GM15510 (cell line): ENCODE measurements around the gene AACS.

Source experiments
- POLR2A ChIP-seq: IDR thresholded peaks from 3 replicates; pipeline ENCODE4 v1.6.1; 2011; ENCODE audit warnings: borderline replicate concordance; ENCODE audit not compliant: insufficient read length; ENCODE audit errors: extremely low read depth

AACS gene

GRCh38 chr12:125187780-125188741, 122.8 kb downstream of the AACS start:
- no peak for TF ChIP-seq POLR2A

DNA sequence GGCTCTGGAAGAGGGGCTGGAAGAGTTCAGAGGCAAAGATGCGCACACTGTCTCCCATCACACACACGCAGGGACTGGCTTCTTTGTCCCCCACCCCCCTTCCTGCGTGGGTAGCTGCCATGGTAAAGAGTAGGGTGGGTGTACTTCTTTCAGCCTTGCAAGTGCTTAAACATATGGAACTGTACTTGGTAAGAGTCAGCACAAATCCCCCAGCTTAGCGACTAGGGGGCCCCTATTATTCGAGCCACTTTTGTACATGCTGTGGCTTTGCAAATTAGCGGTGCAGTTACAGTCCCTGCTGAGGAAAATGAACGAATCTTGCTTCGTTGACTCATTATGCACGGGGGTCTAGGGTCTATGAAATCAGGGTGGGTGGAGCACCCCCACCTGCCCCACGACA, 123.8 kb downstream of the AACS start:
- no peak for TF ChIP-seq POLR2A

DNA sequence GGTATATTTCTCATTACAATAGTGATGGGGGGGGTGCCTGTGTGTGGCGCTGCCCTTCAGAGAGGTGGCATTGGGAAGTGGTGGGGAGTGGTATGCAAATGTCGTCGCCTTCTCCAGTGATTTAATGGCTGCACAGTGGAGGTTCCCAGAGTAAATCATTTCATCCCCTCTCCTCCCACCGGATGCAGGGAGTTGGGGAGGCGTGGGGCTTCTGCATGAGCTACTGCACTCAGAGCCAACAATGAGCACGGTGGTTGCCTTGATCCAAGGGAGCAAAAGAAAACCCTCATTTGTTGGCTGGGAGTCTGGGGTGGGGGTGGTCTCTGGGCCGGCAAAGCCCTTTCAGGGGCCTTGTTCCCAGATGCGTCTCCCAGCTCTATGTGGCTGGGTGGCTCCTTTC, 124.3 kb downstream of the AACS start:
- no peak for TF ChIP-seq POLR2A

- TF ChIP-seq POLR2A = no peak
Observed at GRCh38 chr12:125191361-125192087, 126.3 kb downstream of the AACS start.

GRCh38 chr12:125192690-125193221, 127.5 kb downstream of the AACS start:
- no peak for TF ChIP-seq POLR2A
